Epithelial cell of esophagus (primary cell): ENCODE data around the gene MAP1LC3B.

Experiments used
- DNase-seq: peaks from one replicate; pipeline ENCODE4 v3.0.0; 2010; ENCODE audit warnings: low read depth
- H3K4me3 ChIP-seq: 2 replicates; pipeline ENCODE4 v1.5.1; 2011; ENCODE audit warnings: mild to moderate bottlenecking, low read length, control low read depth
- CTCF ChIP-seq: IDR thresholded peaks from 2 replicates; pipeline ENCODE4 v1.5.1; 2011; ENCODE audit warnings: low read depth, mild to moderate bottlenecking, low read length, control low read depth, inconsistent platforms; ENCODE audit not compliant: insufficient read depth; ENCODE audit errors: missing control alignments

The MAP1LC3B gene

DNA sequence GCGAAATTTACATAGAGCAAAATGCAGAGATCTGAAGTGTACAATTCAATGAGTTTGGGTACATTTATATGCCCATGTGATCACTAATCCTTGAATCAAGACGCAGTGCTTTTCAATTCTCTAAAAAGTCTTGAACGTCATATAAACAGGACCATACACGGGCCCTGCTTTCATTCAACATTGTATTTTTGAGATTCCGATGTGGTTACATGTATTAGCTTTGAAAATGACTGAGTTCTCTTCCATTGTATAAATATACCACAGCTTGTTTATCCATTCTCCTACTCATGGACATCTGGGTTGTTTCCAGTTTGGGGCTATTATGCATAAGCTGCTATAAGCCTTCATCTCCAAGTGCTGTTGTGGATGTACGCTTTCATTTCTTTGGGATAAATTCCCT, 55.2 kb downstream of the MAP1LC3B start:
- DNase-seq = no peak
- H3K4me3 ChIP-seq = no peak overlapping the region
- TF ChIP-seq CTCF = no peak

GRCh38 chr16:87448866-87449265, 56.7 kb downstream of the MAP1LC3B start:
- DNase-seq = no peak
- no peak for TF ChIP-seq CTCF
- no peak overlapping the region for H3K4me3 ChIP-seq

DNA sequence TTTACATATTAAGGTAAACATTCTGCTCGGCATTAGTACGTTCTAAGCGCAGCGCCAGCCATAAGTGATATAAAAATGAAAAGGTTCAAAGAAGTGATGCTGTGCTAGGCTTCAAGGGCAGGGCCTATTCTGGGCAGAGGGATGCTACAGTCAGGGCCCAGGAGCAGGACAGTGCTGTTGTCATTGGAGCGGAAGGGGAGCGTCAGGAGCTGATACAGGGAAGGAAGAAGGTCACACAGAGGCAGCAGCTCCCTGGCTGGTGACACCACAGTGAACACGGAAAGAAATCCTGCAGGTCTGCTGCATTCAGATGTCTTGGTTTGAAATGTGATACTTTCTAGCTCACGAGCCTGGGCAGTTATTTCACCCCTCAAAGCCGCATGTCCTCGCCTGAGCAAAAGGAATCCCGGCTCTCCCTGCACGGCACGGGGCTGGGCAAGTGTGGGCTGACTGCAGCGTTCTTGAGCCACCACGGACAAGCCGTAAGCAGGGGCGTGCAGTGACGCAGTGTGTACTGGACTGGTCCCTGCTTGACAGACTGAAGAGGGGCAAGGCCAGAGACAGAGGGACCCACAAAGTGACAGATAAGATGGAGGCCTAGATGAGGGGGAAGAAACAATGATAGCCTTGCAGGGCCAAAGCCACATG, 59.6 kb downstream of the MAP1LC3B start:
- H3K4me3 ChIP-seq = no peak overlapping the region
- no peak for TF ChIP-seq CTCF
- no peak for DNase-seq

GRCh38 chr16:87453326-87453725, 61.2 kb downstream of the MAP1LC3B start:
- TF ChIP-seq CTCF = no peak
- no peak for DNase-seq
- no peak overlapping the region for H3K4me3 ChIP-seq
